Adrenal gland (tissue), 12 donors: ENCODE measurements around the gene VWDE. TPM values are rescaled to one million over a fixed set of nuclear protein-coding genes. Genes with fewer than 3 reads are reported as not detected.

Experiments used
- DNase-seq, 7 donors: peaks; one replicate each; pipeline ENCODE4 v3.0.0-alpha.2; 2019 to 2020
- H3K27ac ChIP-seq, 5 donors: fragments of 200-600 bp; sonication (generic) in 4 of 5; 1 replicate in 3 of 5; 2 replicates in 2 of 5; pipeline versions ENCODE4 v1.5.1 to v1.8.0; 2016 to 2020; ENCODE audit warnings: mild to moderate bottlenecking in 1 of 5
- H3K27me3 ChIP-seq: fragments of 200-600 bp; 2 replicates; pipeline ENCODE4 v1.8.0; 2021
- H3K36me3 ChIP-seq, 2 donors: fragments of 200-600 bp; replicated peaks in 1 of 2; 1 replicate in 1 of 2; 2 replicates in 1 of 2; pipeline versions ENCODE4 v1.5.1 to v1.8.0; 2018 to 2022
- H3K4me1 ChIP-seq, 2 donors: fragments of 200-600 bp; replicated peaks in 1 of 2; 1 replicate in 1 of 2; 2 replicates in 1 of 2; pipeline versions ENCODE4 v1.5.1 to v1.8.0; 2018 to 2021
- H3K4me3 ChIP-seq, 4 donors: fragments of 200-600 bp; sonication (generic) in 3 of 4; one replicate each; pipeline ENCODE4 v1.5.1; 2016 to 2018
- H3K9me3 ChIP-seq, 3 donors: fragments of 200-600 bp; sonication (generic) in 1 of 3; replicated peaks in 1 of 3; 1 replicate in 2 of 3; 2 replicates in 1 of 3; pipeline versions ENCODE4 v1.5.1 to v1.8.0; 2016 to 2021
- CTCF ChIP-seq, 6 experiments: fragments of 450-650 bp in 4 of 6; fragments of 200-600 bp in 2 of 6; sonication (generic) in 1 of 6; IDR thresholded peaks; 1 replicate in 5 of 6; 2 replicates in 1 of 6; pipeline versions ENCODE4 v1.5.1 to v1.8.0; 2016 to 2021; ENCODE audit warnings: antibody characterized with exemption in 6 of 6, mild to moderate bottlenecking in 2 of 6, moderate library complexity in 1 of 6
- POLR2A ChIP-seq, 2 donors: fragments of 450-650 bp; IDR thresholded peaks; one replicate each; pipeline ENCODE4 v1.6.1; 2017; ENCODE audit warnings: antibody characterized with exemption in 2 of 2, mild to moderate bottlenecking in 2 of 2, moderate library complexity in 1 of 2
- WGBS, 4 donors: extraction: QIAGEN DNeasy Blood & Tissue Kit in 2 of 4; methylation state at CpG; one replicate each; pipeline versions ENCODE4 v1.1.5 to v1.1.7; 2013 to 2017; 5-methylcytosine and 5-hydroxymethylcytosine counted together
- intact Hi-C, 2 donors: fragments of 100-400 bp; cut with DNase I; formaldehyde crosslinking; loops; one replicate each; pipeline versions ENCODE4 v1.14.1 to v1.15.0; 2022 to 2023
- polyA plus RNA-seq, 3 donors: library from polyadenylated mRNA; stranded (reverse); fragments of 200-250 nt in 2 of 3; fragments of 350-450 nt in 1 of 3; fragmentation: Illumina TruSeq in 1 of 3; extraction: RNeasy Lipid Tissue Mini Kit (QIAGEN cat#74804) in 1 of 3; gene quantifications; one replicate each; pipeline ENCODE4 v1.2.3, GENCODE V29; 2013 to 2014
- total RNA-seq, 9 donors: library from RNA; depleted of rRNA in 4 of 9; stranded (reverse); fragments of >200 nt in 4 of 9; fragments of 120-200 nt in 1 of 9; fragmentation: NEBNext Ultra II Directional in 1 of 9; extraction: Animal tissue kit (Norgen Biotek cat#: 25700) in 1 of 9; gene quantifications; one replicate each; pipeline versions ENCODE4 v1.1.0 to v1.2.4, GENCODE V29; 2013 to 2023
- donor health status: healthy with polysubstance abuse.
- donor health status: Bipolar disorder and iron deficiency.
- donor health status: DM: yes; HTN: yes; CAD: no.
- donor health status: DM: no; HTN: no; CAD: no.
- donor health status: DM: no; HTN: no; CAD: no.
- donor health status: DM: yes; HTN: yes; CAD: no.

VWDE gene
- total and polyA plus RNA-seq, 12 donors: 0.26 to 11.1 (median 0.95) TPM; not detected in 2

- Histone ChIP-seq H3K27ac (no peak overlapping the region), H3K36me3 (no peaks in the 10 kb centered on the region), H3K4me3 (no peak overlapping the region), H3K9me3 (no peaks in the 10 kb centered on the region), H3K4me1 (no peaks in the 10 kb centered on the region), H3K27me3 (no peaks in the 10 kb centered on the region)
- no peak for DNase-seq
- TF ChIP-seq CTCF (IDR thresholded peaks at IDR 0.05) (no peak), POLR2A (IDR thresholded peaks at IDR 0.05) (no peak)
- 67 to 82% (median 74%) methylated on average over 5 of the region's 5 CpGs for WGBS, 4 donors
- intact Hi-C loops: no loop called here
Measured at GRCh38 chr7:12440229-12440628, 36.6 kb upstream of the VWDE start.

GRCh38 chr7:12436896-12437535 lies 33.4 kb upstream of the VWDE start:
- 34 to 52% (median 47%) methylated on average over 7 of the region's 7 CpGs for WGBS, 4 donors
- TF ChIP-seq POLR2A (IDR thresholded peaks at IDR 0.05) (no peak), CTCF (IDR thresholded peaks at IDR 0.05) (no peak)
- H3K4me1 ChIP-seq: no peaks in the 10 kb centered on the region

DNA sequence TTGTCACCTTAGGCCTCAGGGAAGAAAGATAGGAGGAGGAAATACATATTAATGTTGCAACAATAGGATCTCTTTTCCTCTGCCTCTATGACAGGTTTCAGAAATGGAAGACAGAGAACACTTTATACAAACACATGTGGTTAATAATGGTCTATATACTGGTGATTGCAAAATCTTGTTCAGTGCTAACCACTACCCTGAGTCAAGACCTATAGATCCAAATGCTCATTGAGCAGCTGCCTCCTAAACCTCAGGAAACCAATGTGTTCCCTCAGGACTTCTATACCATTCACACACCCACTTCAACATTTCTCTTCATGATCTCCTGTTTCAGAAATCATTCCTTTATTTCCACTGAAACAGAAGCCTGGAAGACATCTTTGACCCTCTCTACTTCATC lies 32.5 kb upstream of the VWDE start:
- Histone ChIP-seq H3K4me3 (no peak overlapping the region), H3K27me3 (no peaks in the 10 kb centered on the region), H3K4me1 (no peaks in the 10 kb centered on the region), H3K36me3 (no peaks in the 10 kb centered on the region), H3K9me3 (no peaks in the 10 kb centered on the region), H3K27ac (no peak overlapping the region)
- TF ChIP-seq POLR2A (IDR thresholded peaks at IDR 0.05): no peak
- DNase-seq: no peak
- intact Hi-C loops: no loop called here

More at GRCh38 chr7:12436896-12437535, 33.4 kb upstream of the VWDE start:
- no peak for DNase-seq
- H3K36me3 ChIP-seq: no peaks in the 10 kb centered on the region
- intact Hi-C loops: no loop called here
- no peaks in the 10 kb centered on the region for H3K27me3 ChIP-seq
- no peak overlapping the region for H3K27ac ChIP-seq
- H3K4me3 ChIP-seq: no peak overlapping the region
- no peaks in the 10 kb centered on the region for H3K9me3 ChIP-seq

- Histone ChIP-seq H3K9me3 (no peaks in the 10 kb centered on the region), H3K27ac (no peak overlapping the region), H3K4me3 (no peak overlapping the region), H3K27me3 (no peaks in the 10 kb centered on the region), H3K4me1 (no peaks in the 10 kb centered on the region), H3K36me3 (no peaks in the 10 kb centered on the region)
- DNase-seq: no peak
- TF ChIP-seq CTCF (IDR thresholded peaks at IDR 0.05) (peak in 5 of 6 experiments; percentile 2 to 46 (median 20)), POLR2A (IDR thresholded peaks at IDR 0.05) (no peak)
- intact Hi-C loops: no loop called here
Measured at GRCh38 chr7:12434012-12434642, 30.5 kb upstream of the VWDE start.
